BJ (cell line): ENCODE data around the gene ATP1A1. TPM values are rescaled to one million over a fixed set of nuclear protein-coding genes. Genes with fewer than 3 reads are reported as not detected.

Experiments
- CTCF ChIA-PET: fragments of 350-600 bp; formaldehyde crosslinking; extraction: SDS; loops from one replicate; lab custom pipeline; 2021; ENCODE audit warnings: antibody characterized with exemption, inconsistent platforms; lab: Yijun Ruan, JAX
- POLR2A ChIA-PET: fragments of 300-600 bp; sonication (Branson Sonifier 250); formaldehyde crosslinking; extraction: SDS; loops from one replicate; lab custom pipeline; 2021; ENCODE audit warnings: antibody characterized with exemption; lab: Charles Lee
- DNase-seq: peaks from one replicate; pipeline ENCODE4 v3.0.0-alpha.2; 2011; ENCODE audit warnings: low read depth
- H3K27me3 ChIP-seq: 2 replicates; pipeline ENCODE4 v1.6.0; 2011; ENCODE audit warnings: low read length; ENCODE audit not compliant: control insufficient read depth, insufficient read depth
- H3K36me3 ChIP-seq: 2 replicates; pipeline ENCODE4 v1.5.1; 2011; ENCODE audit warnings: low read length; ENCODE audit not compliant: control insufficient read depth, insufficient read depth
- H3K4me3 ChIP-seq: 2 replicates; pipeline ENCODE4 v1.5.1; 2011; ENCODE audit warnings: low read depth, mild to moderate bottlenecking, control low read depth, low read length
- polyA plus RNA-seq: library from polyadenylated mRNA; depleted of rRNA; stranded (reverse); fragments of >200 nt; gene quantifications from 2 replicates; pipeline ENCODE4 v1.2.3, GENCODE V29; 2011
- TF ChIP-seq, protein P1 (sequence below): IDR thresholded peaks from 2 replicates; pipeline ENCODE4 v1.5.1; 2011; ENCODE audit warnings: low read depth, mild to moderate bottlenecking, control low read depth, inconsistent platforms, low read length, moderate library complexity; ENCODE audit not compliant: insufficient read depth

ATP1A1 gene
- polyA plus RNA-seq, 1 experiment, result 392 TPM

- Histone ChIP-seq H3K27me3 (no peaks in the 10 kb centered on the region), H3K4me3 (no peak overlapping the region), H3K36me3 (no peaks in the 10 kb centered on the region)
- no peak for DNase-seq
- ChIA-PET CTCF (no interaction called here), POLR2A (no interaction called here)
- TF ChIP-seq, protein P1, sequence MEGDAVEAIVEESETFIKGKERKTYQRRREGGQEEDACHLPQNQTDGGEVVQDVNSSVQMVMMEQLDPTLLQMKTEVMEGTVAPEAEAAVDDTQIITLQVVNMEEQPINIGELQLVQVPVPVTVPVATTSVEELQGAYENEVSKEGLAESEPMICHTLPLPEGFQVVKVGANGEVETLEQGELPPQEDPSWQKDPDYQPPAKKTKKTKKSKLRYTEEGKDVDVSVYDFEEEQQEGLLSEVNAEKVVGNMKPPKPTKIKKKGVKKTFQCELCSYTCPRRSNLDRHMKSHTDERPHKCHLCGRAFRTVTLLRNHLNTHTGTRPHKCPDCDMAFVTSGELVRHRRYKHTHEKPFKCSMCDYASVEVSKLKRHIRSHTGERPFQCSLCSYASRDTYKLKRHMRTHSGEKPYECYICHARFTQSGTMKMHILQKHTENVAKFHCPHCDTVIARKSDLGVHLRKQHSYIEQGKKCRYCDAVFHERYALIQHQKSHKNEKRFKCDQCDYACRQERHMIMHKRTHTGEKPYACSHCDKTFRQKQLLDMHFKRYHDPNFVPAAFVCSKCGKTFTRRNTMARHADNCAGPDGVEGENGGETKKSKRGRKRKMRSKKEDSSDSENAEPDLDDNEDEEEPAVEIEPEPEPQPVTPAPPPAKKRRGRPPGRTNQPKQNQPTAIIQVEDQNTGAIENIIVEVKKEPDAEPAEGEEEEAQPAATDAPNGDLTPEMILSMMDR, result no peak
Measured at GRCh38 chr1:116326486-116326885, 46.6 kb upstream of the ATP1A1 start.

DNA sequence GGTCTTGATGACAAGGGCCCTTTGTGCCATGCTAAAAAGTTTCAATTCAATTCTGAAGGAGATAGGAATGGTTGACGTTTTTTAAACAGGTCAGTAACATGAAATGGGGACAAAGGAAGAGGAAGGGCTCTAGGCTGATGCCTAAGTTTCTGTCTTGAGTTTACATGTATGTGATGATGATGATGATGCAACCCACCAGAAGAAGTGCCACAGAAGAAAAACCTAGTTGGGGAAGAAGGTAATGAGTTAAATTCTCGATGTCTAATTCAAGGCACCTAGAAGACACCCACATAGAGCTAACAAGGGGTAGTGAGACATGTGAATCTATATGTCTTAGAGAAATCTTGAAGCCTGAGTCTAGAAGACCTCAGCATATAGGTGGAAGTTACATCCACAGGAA, 44.4 kb upstream of the ATP1A1 start:
- 0 out of 2 replicates have a peak, but pooled peaks cover 2% of the 10 kb centered on the region for H3K27me3 ChIP-seq
- CTCF ChIA-PET, result no interaction called here
- H3K4me3 ChIP-seq, result no peak overlapping the region
- no peak for DNase-seq
- POLR2A ChIA-PET, result no interaction called here
- TF ChIP-seq, protein P1, result no peak
- no peaks in the 10 kb centered on the region for H3K36me3 ChIP-seq

GRCh38 chr1:116329524-116330341, 43.3 kb upstream of the ATP1A1 start:
- TF ChIP-seq, protein P1, result no peak
- Histone ChIP-seq H3K4me3 (no peak overlapping the region), H3K27me3 (0 out of 2 replicates have a peak, but pooled peaks cover 2% of the 10 kb centered on the region), H3K36me3 (no peaks in the 10 kb centered on the region)
- ChIA-PET CTCF (no interaction called here), POLR2A (no interaction called here)
- no peak for DNase-seq

- H3K36me3 ChIP-seq, result no peaks in the 10 kb centered on the region
- CTCF ChIA-PET, result no interaction called here
- 0 out of 2 replicates have a peak, but pooled peaks cover 2% of the 10 kb centered on the region for H3K27me3 ChIP-seq
- POLR2A ChIA-PET, result no interaction called here
- TF ChIP-seq, protein P1, result no peak
- H3K4me3 ChIP-seq, result no peak overlapping the region
- no peak for DNase-seq
Measured at GRCh38 chr1:116330342-116330652, 42.7 kb upstream of the ATP1A1 start.

DNA sequence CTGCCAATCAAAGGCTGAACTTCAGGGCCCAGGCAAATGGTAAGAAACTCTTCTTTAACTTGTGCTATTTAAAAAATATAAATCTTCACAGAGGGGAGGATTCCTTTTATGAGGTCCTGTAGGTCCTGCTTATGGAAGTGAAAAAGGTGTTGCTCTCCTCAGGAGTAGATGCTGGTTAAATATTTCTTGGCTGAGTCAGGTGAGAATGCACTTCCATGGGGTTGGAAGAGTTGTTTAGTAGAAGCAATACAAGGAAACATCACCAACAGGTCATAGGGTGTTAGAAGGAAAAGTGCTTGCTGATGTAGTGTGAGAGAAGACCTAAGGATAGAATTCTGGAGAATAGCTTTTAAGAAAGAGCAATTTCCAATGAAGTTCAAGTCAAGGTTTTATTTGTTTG, 42.2 kb upstream of the ATP1A1 start:
- Histone ChIP-seq H3K27me3 (0 out of 2 replicates have a peak, but pooled peaks cover 2% of the 10 kb centered on the region), H3K4me3 (no peak overlapping the region), H3K36me3 (no peaks in the 10 kb centered on the region)
- TF ChIP-seq, protein P1, result no peak
- ChIA-PET POLR2A (no interaction called here), CTCF (no interaction called here)
- DNase-seq, result no peak
